GM21515 (cell line): ENCODE results near the gene IMMP2L.

Experiments
- ATAC-seq: cut with Tn5 transposase; IDR thresholded peaks from one replicate; pipeline ENCODE4 v1.9.1; 2021; ENCODE audit not compliant: unreplicated experiment

The IMMP2L gene

GRCh38 chr7:111051832-111052231 lies 510.5 kb downstream of the IMMP2L start:
- no peak for ATAC-seq

- ATAC-seq: no peak
Measured at GRCh38 chr7:111050875-111051416, 511.3 kb downstream of the IMMP2L start.

DNA sequence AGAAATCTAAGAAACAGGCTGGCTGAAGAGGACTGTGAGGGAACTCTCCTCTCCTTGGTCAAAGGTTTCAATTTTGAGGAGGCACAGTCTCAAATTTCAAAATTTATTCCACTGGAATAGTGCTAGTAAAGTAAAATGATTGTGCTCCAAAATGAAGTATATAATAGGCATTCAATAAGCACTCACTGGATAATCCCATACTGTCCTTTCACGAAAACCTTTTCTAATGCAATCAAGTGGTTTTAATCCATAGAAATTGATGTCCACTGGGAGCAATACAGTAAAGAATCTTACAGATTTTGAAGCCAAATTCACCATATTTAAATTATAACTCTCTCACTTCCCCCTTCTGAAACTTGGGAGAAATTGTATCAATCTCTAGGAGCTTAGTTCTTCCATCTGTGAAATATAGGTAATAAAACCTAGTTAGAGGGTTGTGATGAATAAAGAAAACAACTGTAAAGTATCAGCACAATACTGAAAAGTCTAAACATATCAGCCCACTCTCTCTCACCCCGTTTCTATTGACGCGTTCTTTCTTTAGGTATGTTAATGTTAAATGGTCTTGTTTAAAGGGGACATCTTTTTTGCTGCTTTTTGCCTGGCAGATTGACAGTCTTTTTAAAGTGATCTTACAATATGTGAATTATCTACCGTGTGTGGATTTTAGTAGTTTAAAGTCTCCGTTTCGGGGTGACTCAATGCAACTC lies 512.2 kb downstream of the IMMP2L start:
- no peak for ATAC-seq

GRCh38 chr7:111047595-111047994 lies 514.7 kb downstream of the IMMP2L start:
- no peak for ATAC-seq

DNA sequence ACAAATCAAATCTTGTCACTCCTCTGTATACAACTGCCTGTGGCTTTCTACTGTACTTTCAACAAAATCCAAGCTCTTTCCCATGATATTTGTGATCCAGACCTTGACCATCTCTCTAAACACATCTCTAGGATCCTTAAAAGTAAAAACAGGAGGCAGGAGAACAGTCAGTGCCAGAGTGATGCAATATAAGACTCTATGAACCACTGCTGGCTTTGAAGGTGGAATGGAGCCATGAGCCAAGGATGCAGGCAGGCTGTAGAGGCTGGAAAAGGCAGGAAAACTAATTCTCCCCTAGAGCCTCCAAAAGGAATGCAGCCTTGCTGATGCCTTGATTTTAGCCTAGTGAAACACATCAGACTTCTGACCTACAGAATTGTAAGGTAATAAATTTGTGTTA lies 516.8 kb downstream of the IMMP2L start:
- ATAC-seq: no peak

DNA sequence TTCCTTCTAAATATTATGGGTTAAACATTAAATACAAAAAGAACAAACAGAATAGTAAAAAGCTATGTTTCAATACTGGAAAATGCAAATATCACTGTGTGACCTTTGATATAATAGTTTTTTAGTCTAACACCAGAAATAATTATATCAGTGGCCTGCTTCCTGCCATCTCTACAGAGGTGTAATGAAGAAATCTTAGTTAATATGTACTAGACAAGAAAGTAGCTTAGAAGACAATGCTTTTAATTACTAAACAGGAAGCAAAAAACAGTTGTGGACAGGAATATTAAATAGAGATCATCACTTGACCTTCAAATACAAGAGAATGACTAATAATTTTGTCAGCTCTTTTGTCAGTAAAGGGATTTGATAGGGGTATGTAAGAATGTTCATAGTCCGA lies 518.7 kb downstream of the IMMP2L start:
- no peak for ATAC-seq

GRCh38 chr7:111042842-111043241 lies 519.5 kb downstream of the IMMP2L start:
- ATAC-seq: no peak

- no peak for ATAC-seq
Measured at GRCh38 chr7:111041577-111041976, 520.7 kb downstream of the IMMP2L start.

- no peak for ATAC-seq
Measured at GRCh38 chr7:111038185-111038584, 524.1 kb downstream of the IMMP2L start.

GRCh38 chr7:111031916-111032315 lies 530.4 kb downstream of the IMMP2L start:
- no peak for ATAC-seq

GRCh38 chr7:111030336-111030735 lies 532.0 kb downstream of the IMMP2L start:
- no peak for ATAC-seq

GRCh38 chr7:111029574-111030251 lies 532.6 kb downstream of the IMMP2L start:
- no peak for ATAC-seq

GRCh38 chr7:111029141-111029572 lies 533.1 kb downstream of the IMMP2L start:
- no peak for ATAC-seq

GRCh38 chr7:111027396-111027795 lies 534.9 kb downstream of the IMMP2L start:
- ATAC-seq: no peak

GRCh38 chr7:111026806-111027205 lies 535.5 kb downstream of the IMMP2L start:
- no peak for ATAC-seq

DNA sequence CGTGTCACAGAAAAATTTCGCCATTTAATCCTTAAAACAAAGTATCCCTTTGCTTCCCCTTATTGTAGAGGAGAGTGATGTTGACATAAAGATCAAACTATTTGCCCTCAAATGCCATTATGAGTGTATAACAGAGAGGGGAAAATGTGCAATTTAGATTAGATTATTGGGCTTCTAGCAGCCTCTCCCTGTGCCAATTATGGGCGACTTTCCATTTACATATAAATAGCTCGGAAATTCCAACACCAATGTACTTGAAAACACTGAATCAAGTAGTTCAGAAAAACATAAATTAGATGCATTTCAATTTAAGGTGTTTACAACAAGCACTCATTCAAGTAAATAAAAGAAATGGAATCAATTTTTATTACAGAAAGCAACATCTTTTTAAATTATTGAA lies 535.9 kb downstream of the IMMP2L start:
- no peak for ATAC-seq

DNA sequence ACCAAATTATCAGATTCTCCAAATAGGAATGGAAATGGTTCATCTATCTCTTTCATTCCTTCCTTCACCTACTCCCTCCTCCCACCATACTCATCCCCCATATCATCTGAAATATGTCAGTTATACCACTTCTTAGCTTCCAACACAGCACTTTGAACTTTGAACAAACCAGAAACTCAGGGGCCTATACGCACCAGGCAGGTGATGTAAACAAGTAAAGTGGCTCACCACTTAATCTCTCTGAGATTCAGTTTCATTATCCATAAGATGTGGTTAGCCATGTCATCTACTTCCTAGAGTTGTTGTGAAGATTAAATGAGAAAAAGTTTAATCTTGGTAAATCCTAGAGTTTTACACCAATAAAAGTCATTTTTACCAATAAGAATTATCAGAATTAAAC lies 537.3 kb downstream of the IMMP2L start:
- ATAC-seq: no peak

GRCh38 chr7:111018960-111019736 lies 543.1 kb downstream of the IMMP2L start:
- ATAC-seq: no peak

DNA sequence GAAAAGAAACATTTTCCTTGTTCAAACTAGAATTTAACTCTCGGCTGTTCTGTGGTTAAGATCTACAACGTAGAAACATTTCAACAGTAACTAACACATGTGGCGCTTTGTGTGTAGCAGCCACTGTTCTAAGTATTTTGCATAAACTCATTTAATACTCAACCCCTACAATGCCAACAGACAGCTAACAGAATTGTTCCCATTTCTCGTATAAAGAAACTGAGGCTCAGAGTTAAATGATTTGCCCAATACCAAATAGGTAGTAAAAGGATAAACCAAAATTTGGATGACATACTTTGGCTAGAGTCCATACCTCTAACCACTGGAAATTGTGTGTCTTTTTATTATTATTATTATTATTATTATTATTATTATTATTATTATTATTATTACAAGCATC lies 543.8 kb downstream of the IMMP2L start:
- ATAC-seq: no peak

DNA sequence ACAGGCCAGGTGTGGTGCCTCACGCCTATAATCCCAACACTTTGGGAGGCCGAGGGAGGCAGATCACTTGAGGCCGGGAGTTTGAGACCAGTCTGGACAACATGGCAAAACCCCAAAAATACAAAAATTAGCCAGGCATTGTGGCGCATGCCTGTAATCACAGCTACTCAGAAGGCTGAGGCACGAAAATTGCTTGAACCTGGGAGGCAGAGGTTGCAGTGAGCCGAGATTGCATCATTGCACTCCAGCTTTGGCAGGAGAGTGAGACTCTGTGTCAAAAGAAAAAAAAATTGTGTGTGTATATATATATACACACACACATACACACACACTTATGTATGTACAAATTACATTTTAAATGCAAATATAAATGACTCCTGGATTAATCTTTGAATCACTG lies 548.2 kb downstream of the IMMP2L start:
- no peak for ATAC-seq

DNA sequence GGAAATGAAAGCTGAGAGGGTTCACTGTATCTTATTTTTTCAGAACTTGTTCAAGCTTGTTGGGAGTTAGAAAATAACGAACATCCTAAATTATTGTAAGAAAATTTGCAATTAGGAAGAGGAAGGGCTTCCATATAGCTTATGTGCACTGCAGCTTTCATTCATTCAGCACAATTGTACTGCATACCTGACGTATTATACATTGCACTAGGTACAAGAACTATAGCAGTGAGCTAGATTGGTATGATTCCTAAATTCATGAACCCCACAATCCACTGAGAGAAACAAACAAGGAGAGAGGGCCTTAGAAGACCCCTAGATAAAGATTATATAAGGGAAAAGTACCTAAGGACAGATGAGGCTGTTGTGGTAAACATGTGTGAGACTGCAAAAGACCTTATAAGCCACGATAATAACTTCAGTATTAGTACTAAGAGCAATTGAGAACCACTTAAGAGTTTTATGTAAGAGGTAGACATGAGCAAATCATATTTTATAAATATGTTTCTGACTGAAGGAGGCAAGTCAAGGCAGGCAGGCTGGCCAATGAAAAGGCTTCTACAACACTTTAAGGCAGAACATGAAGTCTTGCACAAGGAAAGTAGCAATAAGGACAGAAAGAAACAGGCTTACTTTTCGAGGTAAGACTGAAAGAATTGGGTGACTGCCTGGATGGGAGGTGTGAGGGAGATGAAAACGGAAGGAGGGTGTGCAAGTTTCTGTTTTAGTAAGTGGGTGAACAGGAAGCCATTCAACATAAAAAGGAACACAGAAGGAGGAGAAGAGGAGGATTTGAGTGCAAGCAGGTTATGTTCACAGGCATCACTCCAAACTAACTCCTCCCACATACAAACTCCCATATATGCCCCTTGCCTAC lies 549.3 kb downstream of the IMMP2L start:
- peak; percentile 97 for ATAC-seq
